Mucosa of gallbladder (tissue), 1 donor: Measurements from ENCODE around the gene TASP1. TPM values are rescaled to one million over a fixed set of nuclear protein-coding genes. Genes with fewer than 3 reads are reported as not detected.

ENCODE experiments used
- DNase-seq: peaks from one replicate; pipeline ENCODE4 v3.0.0-alpha.2; 2020; ENCODE audit warnings: low spot score
- total RNA-seq: library from RNA; stranded (reverse); gene quantifications from one replicate; pipeline ENCODE4 v1.2.1, GENCODE V29; 2021
- donor health status: DM: no; HTN: no; CAD: no.

TASP1 gene
- total RNA-seq, 1 donor from 2014 or later: 11.8 TPM

- no peak for DNase-seq
These were observed 290.2 kb downstream of the TASP1 start for GRCh38 chr20:13348311-13349234.

DNA sequence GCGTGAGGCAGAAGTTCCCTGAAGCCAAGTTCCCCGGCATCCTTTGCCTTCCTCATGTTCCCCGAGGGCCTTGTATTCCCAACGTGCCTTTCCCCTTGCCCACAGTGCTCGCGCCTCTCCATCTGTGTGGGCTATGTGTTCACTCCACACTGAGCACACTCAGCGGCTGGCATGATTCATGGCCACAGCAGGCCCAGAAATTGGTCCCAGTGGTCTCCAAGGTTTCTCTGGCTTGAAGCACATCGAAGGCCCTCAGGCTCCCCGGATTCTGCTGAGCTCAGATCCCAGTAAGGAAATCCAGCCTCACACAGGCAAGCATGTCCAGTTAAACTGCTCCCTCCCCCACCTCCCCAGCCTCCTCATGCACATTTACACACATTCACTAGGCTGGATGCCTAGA is 294.1 kb downstream of the TASP1 start:
- DNase-seq: no peak

GRCh38 chr20:13342469-13343242 is 296.1 kb downstream of the TASP1 start:
- no peak for DNase-seq

GRCh38 chr20:13341737-13342393 is 296.9 kb downstream of the TASP1 start:
- DNase-seq: no peak

DNA sequence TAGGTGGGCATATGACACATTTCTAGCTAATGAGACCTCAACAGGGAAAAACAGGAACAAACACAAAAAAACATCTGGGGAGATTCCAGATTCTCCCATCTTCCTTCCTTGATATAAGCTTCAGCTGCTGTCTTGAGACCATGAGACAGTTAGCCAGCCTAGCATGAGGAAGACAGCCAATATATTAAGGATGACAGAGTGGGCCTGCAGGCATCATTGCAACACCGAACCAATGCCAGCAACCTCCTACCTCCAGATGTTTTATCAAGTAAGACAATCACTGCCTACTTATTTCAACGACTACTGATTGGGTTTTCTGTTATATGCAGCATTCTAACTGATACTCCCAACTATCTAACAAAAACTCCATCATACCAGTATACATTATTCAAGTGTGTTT is 298.6 kb downstream of the TASP1 start:
- no peak for DNase-seq

Other genes with a start within 250 kb of the TASP1 start
- 11.6 TPM for gene ESF1, start 146.0 kb upstream of the TASP1 start, total RNA-seq
- gene NDUFAF5, start 146.1 kb upstream of the TASP1 start, total RNA-seq: 22.9 TPM